HepG2 (cell line): ENCODE data around the gene ADORA2B. TPM values are rescaled to one million over a fixed set of nuclear protein-coding genes. Genes with fewer than 3 reads are reported as not detected.

Experiments used
- BORCS8-MEF2B ChIP-seq: sonication (generic); formaldehyde crosslinking; IDR thresholded peaks from 2 replicates; pipeline ENCODE4 v1.8.0; 2022; ENCODE audit warnings: mild to moderate bottlenecking, missing genetic modification reagents
- FOXA1 ChIP-seq, 2 experiments: fragments of 450-650 bp in 1 of 2; sonication (generic) in 1 of 2; formaldehyde crosslinking in 1 of 2; IDR thresholded peaks; 2 replicates each; pipeline versions ENCODE4 v1.4.0 to v1.6.1; 2016 to 2020; ENCODE audit warnings: missing genetic modification reagents in 1 of 2
- FOXP4 ChIP-seq: sonication (generic); formaldehyde crosslinking; IDR thresholded peaks from 2 replicates; pipeline ENCODE4 v1.4.0; 2020; ENCODE audit warnings: missing genetic modification reagents
- HCFC1 ChIP-seq: fragments of 150-350 bp; IDR thresholded peaks from 2 replicates; pipeline ENCODE4 v1.6.1; 2014; ENCODE audit warnings: low read depth, low read length
- IKZF1 ChIP-seq: fragments of 450-650 bp; IDR thresholded peaks from 2 replicates; pipeline ENCODE4 v1.7.1; 2016
- KDM2A ChIP-seq: sonication (generic); formaldehyde crosslinking; IDR thresholded peaks from 2 replicates; pipeline ENCODE4 v1.4.0; 2020; ENCODE audit warnings: low read depth, missing genetic modification reagents, borderline replicate concordance
- MLXIP ChIP-seq: sonication (generic); formaldehyde crosslinking; IDR thresholded peaks from 2 replicates; pipeline ENCODE4 v1.9.0; 2021; ENCODE audit warnings: missing genetic modification reagents, borderline replicate concordance
- PLRG1 ChIP-seq: fragments of 450-650 bp; conservative IDR thresholded peaks from 2 replicates; pipeline ENCODE4 v1.6.1; 2016
- RAD21 ChIP-seq: fragments of 450-650 bp; formaldehyde crosslinking; IDR thresholded peaks from 2 replicates; pipeline ENCODE4 v1.5.0; 2020; ENCODE audit warnings: mild to moderate bottlenecking
- SRF ChIP-seq: IDR thresholded peaks from 2 replicates; pipeline ENCODE4 v1.6.1; 2011; ENCODE audit warnings: mild to moderate bottlenecking, low read depth, low read length, moderate library complexity
- U2AF1 ChIP-seq: fragments of 200-400 bp; formaldehyde crosslinking; optimal IDR thresholded peaks from 2 replicates; pipeline ENCODE3; 2017; ENCODE audit warnings: mild to moderate bottlenecking, low read depth, low read length
- ZEB1 ChIP-seq: IDR thresholded peaks from 2 replicates; pipeline ENCODE4 v1.6.1; 2012; ENCODE audit warnings: mild to moderate bottlenecking, low read depth, inconsistent platforms; ENCODE audit not compliant: insufficient replicate concordance
- ZFAT ChIP-seq: sonication (generic); formaldehyde crosslinking; conservative IDR thresholded peaks from 2 replicates; pipeline ENCODE4 v1.8.1; 2023; ENCODE audit warnings: missing genetic modification reagents, inconsistent platforms
- ZNF136 ChIP-seq: sonication (generic); formaldehyde crosslinking; IDR thresholded peaks from 2 replicates; pipeline ENCODE4 v1.8.1; 2022; ENCODE audit warnings: low read depth, mild to moderate bottlenecking, moderate library complexity, missing genetic modification reagents
- ZNF414 ChIP-seq: sonication (generic); formaldehyde crosslinking; IDR thresholded peaks from 2 replicates; pipeline ENCODE4 v1.5.0; 2020; ENCODE audit warnings: missing genetic modification reagents
- ZNF451 ChIP-seq: sonication (generic); formaldehyde crosslinking; IDR thresholded peaks from 2 replicates; pipeline ENCODE4 v1.5.0; 2020; ENCODE audit warnings: mild to moderate bottlenecking, missing genetic modification reagents
- ZNF503 ChIP-seq: sonication (generic); formaldehyde crosslinking; IDR thresholded peaks from 2 replicates; pipeline ENCODE4 v1.4.0; 2020; ENCODE audit warnings: missing genetic modification reagents
- ZNF576 ChIP-seq: sonication (generic); formaldehyde crosslinking; IDR thresholded peaks from 2 replicates; pipeline ENCODE4 v1.4.0; 2020; ENCODE audit warnings: mild to moderate bottlenecking, missing genetic modification reagents
- ZNF83 ChIP-seq: sonication (generic); formaldehyde crosslinking; IDR thresholded peaks from 2 replicates; pipeline ENCODE4 v1.4.0; 2020; ENCODE audit warnings: missing genetic modification reagents, mild to moderate bottlenecking, borderline replicate concordance
- ZSCAN12 ChIP-seq: sonication (generic); formaldehyde crosslinking; IDR thresholded peaks from 2 replicates; pipeline ENCODE4 v1.9.0; 2021; ENCODE audit warnings: mild to moderate bottlenecking, missing genetic modification reagents
- polyA plus RNA-seq, 8 experiments: library from polyadenylated mRNA; depleted of rRNA in 3 of 8; stranded (reverse) in 7 of 8; unstranded in 1 of 8; fragments of >200 nt; fragmentation: Illumina TruSeq in 4 of 8; extraction: Trizol in 4 of 8; gene quantifications; 2 replicates each; pipeline versions ENCODE4 v1.2.1 to v1.2.3, GENCODE V29; 2011 to 2016; ENCODE audit warnings: low read depth in 4 of 8, missing spikeins in 1 of 8, mixed read lengths in 1 of 8; ENCODE audit not compliant: insufficient read depth in 1 of 8
- total RNA-seq, 5 experiments: library from RNA; depleted of rRNA; stranded (reverse); fragments of >200 nt; fragmentation: Illumina TruSeq; extraction: Trizol; gene quantifications; 2 replicates each; pipeline ENCODE4 v1.2.3, GENCODE V29; 2016; ENCODE audit warnings: low read depth in 1 of 5

The ADORA2B gene
- total and polyA plus RNA-seq, 2 of the 13 experiments (the other 11 are each of a cell fraction or from before 2014, with no cell fraction given) = 10.4 to 20.0 TPM

GRCh38 chr17:15966183-15966878 is 21.4 kb downstream of the ADORA2B start (continued):
- peak; percentile 40; the same call in 1 of the 2 replicates for TF ChIP-seq ZNF503 (CRISPR knock-in tag)
- no peak for TF ChIP-seq ZNF576 (CRISPR knock-in tag)
- no peak for TF ChIP-seq ZFAT (CRISPR knock-in tag)
- TF ChIP-seq RAD21 = no peak
- no peak for TF ChIP-seq IKZF1
- TF ChIP-seq FOXP4 (CRISPR knock-in tag) = peak; percentile 55
- peak; percentile 31; the same call in 1 of the 2 replicates for TF ChIP-seq SRF
- 0 out of 2 replicates have a peak, but pooled peaks have one; percentile 16 for TF ChIP-seq FOXA1 (IDR thresholded peaks at IDR 0.05)
- TF ChIP-seq FOXA1 (CRISPR knock-in tag; IDR thresholded peaks at IDR 0.05) = peak; percentile 72
- TF ChIP-seq MLXIP = no peak
- no peak for TF ChIP-seq ZNF451 (CRISPR knock-in tag)
- peak; percentile 66 for TF ChIP-seq ZEB1
- TF ChIP-seq HCFC1 = no peak
- TF ChIP-seq ZNF83 (CRISPR knock-in tag) = no peak
- no peak for TF ChIP-seq ZNF414 (CRISPR knock-in tag)
- no peak; the same call in 1 of the 2 replicates for TF ChIP-seq ZSCAN12 (CRISPR knock-in tag)
- no peak for TF ChIP-seq BORCS8-MEF2B (CRISPR knock-in tag)
- TF ChIP-seq ZNF136 (CRISPR knock-in tag) = no peak
- no peak for TF ChIP-seq PLRG1
- no peak for TF ChIP-seq U2AF1
- TF ChIP-seq KDM2A (CRISPR knock-in tag) = no peak
